Small intestine (tissue), 7 donors: Measurements from ENCODE around the gene OTUD5. TPM values are rescaled to one million over a fixed set of nuclear protein-coding genes. Genes with fewer than 3 reads are reported as not detected.

ENCODE experiments used
- DNase-seq, 2 donors: peaks; one replicate each; pipeline versions ENCODE4 v3.0.0 to v3.0.0-alpha.2; 2013
- FAIRE-seq: peaks from 2 replicates; lab custom pipeline; 2012; peaks lifted over from hg19 to GRCh38; lab: Jason Lieb, UNC
- H3K27ac ChIP-seq, 3 donors: one replicate each; pipeline ENCODE4 v1.5.1; 2013; ENCODE audit warnings: low read length in 2 of 3, mild to moderate bottlenecking in 2 of 3, control low read depth in 1 of 3, inconsistent platforms in 1 of 3, low read depth in 1 of 3, moderate library complexity in 1 of 3
- H3K27me3 ChIP-seq, 3 donors: one replicate each; pipeline ENCODE4 v1.6.1; 2013; ENCODE audit warnings: low read length in 3 of 3, inconsistent platforms in 1 of 3; ENCODE audit not compliant: control insufficient read depth in 3 of 3, insufficient read depth in 3 of 3
- H3K36me3 ChIP-seq, 3 donors: one replicate each; pipeline ENCODE4 v1.6.1; 2013; ENCODE audit warnings: low read length in 3 of 3, inconsistent platforms in 1 of 3, low read depth in 1 of 3, mild to moderate bottlenecking in 1 of 3, moderate library complexity in 1 of 3; ENCODE audit not compliant: control insufficient read depth in 3 of 3, insufficient read depth in 2 of 3
- H3K4me1 ChIP-seq, 3 donors: one replicate each; pipeline ENCODE4 v1.6.1; 2013; ENCODE audit warnings: low read length in 2 of 3, inconsistent platforms in 1 of 3, low read depth in 1 of 3, mild to moderate bottlenecking in 1 of 3, moderate library complexity in 1 of 3; ENCODE audit not compliant: control insufficient read depth in 3 of 3, insufficient read depth in 2 of 3
- H3K4me3 ChIP-seq, 3 donors: one replicate each; pipeline ENCODE4 v1.5.1; 2013; ENCODE audit warnings: low read length in 3 of 3, control low read depth in 1 of 3, inconsistent platforms in 1 of 3, low read depth in 1 of 3, mild to moderate bottlenecking in 1 of 3, moderate library complexity in 1 of 3
- H3K9me3 ChIP-seq, 2 donors: one replicate each; pipeline ENCODE4 v1.6.1; 2013; ENCODE audit warnings: low read depth in 1 of 2, low read length in 1 of 2; ENCODE audit not compliant: control insufficient read depth in 2 of 2, insufficient read depth in 1 of 2
- WGBS, 3 donors: extraction: QIAGEN DNeasy Blood & Tissue Kit; methylation state at CpG; one replicate each; pipeline ENCODE4 v1.1.7; 2013; 5-methylcytosine and 5-hydroxymethylcytosine counted together
- polyA plus RNA-seq, 4 donors: library from polyadenylated mRNA; stranded (reverse) in 3 of 4; unstranded in 1 of 4; fragments of 200-250 nt in 3 of 4; fragments of 120-200 nt in 1 of 4; gene quantifications; one replicate each; pipeline versions ENCODE4 v1.2.1 to v1.2.3, GENCODE V29; 2013
- donor health status: healthy with polysubstance abuse.
- donor health status: control.
- donor health status: control.
- donor health status: Bipolar disorder and iron deficiency.
- donor health status: healthy.

The OTUD5 gene
- polyA plus RNA-seq, 4 donors = 28.3 to 57.5 (median 42.3) TPM

GRCh38 chrX:48958635-48959094 is 1.3 kb upstream of the OTUD5 start:
- Histone ChIP-seq H3K4me1 (peaks cover 0 to 23% (median 6%) of the 10 kb centered on the region in 3 donors), H3K4me3 (peak overlapping the region in 2 of 3 donors; percentile 18 to 46), H3K36me3 (peaks cover 0 to 23% (median 0%) of the 10 kb centered on the region in 3 donors), H3K27ac (peak overlapping the region; percentile 85 to 100 (median 95)), H3K9me3 (no peaks in the 10 kb centered on the region), H3K27me3 (no peaks in the 10 kb centered on the region)
- DNase-seq (peak in 1 of 2 donors; percentile 70), FAIRE-seq (no peak)
- 0 to 40% (median 3%) methylated on average over 21 of the region's 21 CpGs for WGBS, 3 donors

DNA sequence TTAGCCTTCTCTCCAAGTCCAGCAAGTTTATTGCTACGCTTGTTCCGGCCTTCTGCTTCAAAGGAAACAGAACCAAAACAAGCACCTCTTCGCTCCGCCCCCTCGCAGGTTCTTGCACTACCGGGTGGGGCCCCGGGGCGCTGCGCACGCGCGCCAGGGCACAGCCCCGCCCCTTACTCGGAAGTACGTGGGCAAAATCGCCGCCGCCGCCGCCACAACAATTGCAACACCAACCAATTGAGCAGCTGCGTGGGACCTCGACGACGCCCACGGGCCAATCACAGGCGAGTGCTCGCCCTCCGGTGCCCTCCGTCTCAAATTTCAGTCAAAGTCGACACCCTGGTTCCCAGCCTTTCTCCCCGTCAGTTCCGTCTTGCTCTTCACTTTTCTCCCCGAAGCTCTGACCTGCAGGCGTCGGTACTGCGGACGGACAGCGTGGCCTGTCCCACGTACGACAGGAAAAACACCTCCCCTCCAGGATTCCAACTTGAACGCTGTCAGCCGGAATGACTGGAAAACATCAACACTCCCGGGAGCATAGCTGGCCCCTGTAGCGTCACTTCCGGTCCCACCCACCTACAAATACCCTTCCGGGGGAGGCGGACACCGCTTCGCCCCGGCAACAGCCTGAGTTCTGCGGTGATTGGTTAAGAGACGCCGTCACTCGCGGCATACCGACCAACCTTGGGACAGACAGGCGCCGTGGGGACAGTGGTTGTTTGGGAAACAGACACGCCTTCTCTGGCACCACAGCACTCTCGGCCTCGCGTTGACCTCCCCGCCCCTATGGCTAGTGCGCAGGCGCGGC is 624 bp upstream of the OTUD5 start:
- Histone ChIP-seq H3K27ac (peak overlapping the region; percentile 90 to 100 (median 95)), H3K9me3 (no peaks in the 10 kb centered on the region), H3K27me3 (no peaks in the 10 kb centered on the region), H3K36me3 (peaks cover 0 to 29% (median 0%) of the 10 kb centered on the region in 3 donors), H3K4me1 (peaks cover 0 to 23% (median 6%) of the 10 kb centered on the region in 3 donors), H3K4me3 (peak overlapping the region; percentile 46 to 73 (median 57))
- WGBS, 3 donors = 0 to 38% (median 17%) methylated on average over 39 to 66 of the region's 66 CpGs
- peak; percentile 79 for FAIRE-seq
- DNase-seq = peak; percentile 95 to 96

DNA sequence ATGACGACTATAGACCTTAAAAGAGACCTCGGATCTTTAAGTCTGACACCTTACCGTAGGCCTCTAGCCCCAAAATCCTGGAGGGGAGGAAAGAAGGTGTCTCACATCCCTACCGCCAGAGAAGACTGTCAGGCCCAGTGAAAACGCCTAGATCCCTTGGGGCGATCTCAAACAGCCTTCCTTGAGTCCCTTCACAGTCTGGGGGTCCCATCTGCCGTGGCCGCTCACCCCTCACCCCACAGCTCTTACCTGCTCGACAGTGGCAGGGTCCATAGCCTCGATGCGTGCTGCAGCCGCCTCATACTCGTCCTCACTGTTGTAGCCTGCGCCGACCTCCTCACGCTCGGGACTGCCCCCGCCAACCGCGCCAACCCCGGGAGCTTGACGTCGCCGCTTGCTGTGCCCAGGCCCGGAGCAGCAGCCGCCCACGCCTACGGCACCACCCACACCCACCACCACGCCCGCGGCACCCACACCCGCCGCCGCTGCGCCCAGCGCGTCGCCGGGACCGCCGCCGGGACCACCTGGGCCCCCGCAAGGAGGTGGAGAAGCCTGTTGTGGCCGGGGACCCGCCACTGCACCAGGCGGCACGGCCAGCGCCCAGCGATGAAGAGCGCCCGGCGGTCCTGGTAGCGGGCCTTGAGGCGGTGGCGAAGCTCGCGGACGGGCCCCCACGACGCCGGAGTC is 536 bp downstream of the OTUD5 start:
- no peaks in the 10 kb centered on the region for H3K9me3 ChIP-seq
- peak overlapping the region; percentile 46 to 73 (median 57) for H3K4me3 ChIP-seq
- H3K27ac ChIP-seq = peak overlapping the region; percentile 80 to 100 (median 95)
- peaks cover 0 to 29% (median 0%) of the 10 kb centered on the region in 3 donors for H3K36me3 ChIP-seq
- peak in 1 of 2 donors; percentile 34 for DNase-seq
- H3K4me1 ChIP-seq = peaks cover 0 to 16% (median 6%) of the 10 kb centered on the region in 3 donors
- FAIRE-seq = no peak
- 1 to 41% (median 1%) methylated on average over 22 to 61 of the region's 61 CpGs for WGBS, 3 donors
- H3K27me3 ChIP-seq = no peaks in the 10 kb centered on the region

DNA sequence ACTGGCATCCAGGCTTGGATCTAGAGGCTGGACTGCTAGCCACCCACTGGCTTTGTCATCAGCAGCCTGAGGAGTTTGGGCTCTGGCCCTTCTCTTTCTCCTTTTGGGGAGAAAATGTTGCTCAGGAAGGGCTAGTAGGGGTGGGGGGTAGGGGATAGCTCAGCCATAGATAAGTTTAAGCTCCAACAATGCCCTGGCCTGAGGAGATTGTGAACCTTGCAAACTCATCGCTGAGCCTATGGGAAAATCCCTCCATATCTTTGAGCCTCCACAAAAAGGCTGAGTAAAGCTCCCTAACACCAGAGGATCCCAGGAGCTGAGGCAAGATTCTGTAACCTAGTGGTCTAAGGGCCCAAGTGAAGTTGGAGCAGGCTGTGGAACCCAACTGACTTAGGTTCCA is 8.8 kb downstream of the OTUD5 start:
- H3K4me3 ChIP-seq = no peak overlapping the region
- H3K4me1 ChIP-seq = no peaks in the 10 kb centered on the region

DNA sequence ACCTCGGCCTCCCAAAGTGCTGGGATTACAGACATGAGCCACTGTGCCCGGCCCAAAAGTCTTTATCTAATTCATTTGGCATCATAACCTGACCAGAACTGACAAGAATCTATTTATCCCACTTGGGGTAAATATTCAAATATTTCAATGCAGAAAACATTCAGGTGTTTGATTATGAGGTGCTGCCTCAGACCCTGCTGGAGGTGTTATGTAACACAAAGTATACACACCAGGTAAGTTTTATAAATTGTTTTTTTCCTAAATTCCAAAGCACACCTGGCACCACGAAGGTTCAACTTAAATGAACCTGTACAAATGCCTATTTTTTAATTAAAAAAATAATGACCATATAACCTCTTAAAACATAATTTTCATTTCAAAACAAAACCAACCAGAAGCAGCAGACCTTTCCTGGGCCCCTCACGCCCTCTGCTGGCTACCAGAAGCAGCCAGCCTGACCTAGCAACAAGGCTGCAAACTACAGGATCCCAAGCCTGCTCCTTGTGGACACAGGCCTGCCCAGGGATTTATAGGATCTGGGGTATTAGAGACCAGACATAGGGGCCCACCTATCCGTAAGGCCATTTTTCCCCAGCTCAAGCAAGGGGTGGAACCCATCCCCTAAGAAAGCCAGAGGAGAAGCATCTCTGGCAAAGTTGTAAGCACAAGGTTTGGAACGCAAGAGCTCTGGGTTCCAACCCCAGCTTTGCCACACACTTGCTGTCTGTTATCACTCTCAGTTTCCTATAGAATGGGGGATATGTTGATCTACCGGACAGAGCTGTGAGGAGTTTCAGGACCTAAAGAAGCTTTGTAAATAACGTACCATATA is 11.7 kb downstream of the OTUD5 start:
- Histone ChIP-seq H3K4me3 (no peak overlapping the region), H3K27ac (no peak overlapping the region), H3K9me3 (no peaks in the 10 kb centered on the region), H3K36me3 (peaks cover 0 to 28% (median 0%) of the 10 kb centered on the region in 3 donors), H3K4me1 (peaks cover under 1 to 14% (median 2%) of the 10 kb centered on the region in 3 donors), H3K27me3 (no peaks in the 10 kb centered on the region)
- FAIRE-seq (no peak), DNase-seq (peak; percentile 49 to 58)
- 47 to 52% (median 50%) methylated on average over 8 of the region's 8 CpGs for WGBS, 3 donors

More for the DNA sequence above, 8.8 kb downstream of the OTUD5 start:
- Histone ChIP-seq H3K27me3 (no peaks in the 10 kb centered on the region), H3K9me3 (no peaks in the 10 kb centered on the region), H3K36me3 (peaks cover 0 to 32% (median 0%) of the 10 kb centered on the region in 3 donors), H3K27ac (no peak overlapping the region)
- FAIRE-seq (no peak), DNase-seq (no peak)
- 84 to 100% (median 89%) methylated on average over 1 of the region's 1 CpG for WGBS, 3 donors

DNA sequence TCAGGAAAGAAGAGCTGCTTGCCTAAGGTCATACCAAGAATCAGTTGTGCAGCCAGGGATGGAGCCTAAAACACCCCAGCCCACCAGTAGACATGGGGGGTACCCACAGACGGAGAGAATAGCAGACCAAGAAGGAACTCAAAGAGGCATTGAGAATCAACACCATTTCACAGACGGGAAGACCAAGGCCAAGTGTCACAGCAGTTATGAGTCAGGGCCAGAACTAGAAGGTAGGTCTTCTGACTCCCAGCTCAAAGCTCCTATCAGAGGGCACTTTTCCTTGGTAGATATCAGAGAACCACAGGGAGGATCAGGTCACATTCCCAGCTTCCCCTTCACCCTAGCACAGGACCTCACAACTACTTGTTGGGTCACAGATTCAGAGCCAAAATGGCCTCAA is 14.5 kb downstream of the OTUD5 start:
- WGBS, 3 donors = 67 to 87% (median 68%) methylated on average over 2 of the region's 2 CpGs
- Histone ChIP-seq H3K9me3 (no peaks in the 10 kb centered on the region), H3K4me1 (peaks cover 3 to 42% (median 4%) of the 10 kb centered on the region in 3 donors), H3K36me3 (peaks cover 0 to 38% (median 0%) of the 10 kb centered on the region in 3 donors), H3K27ac (peak overlapping the region in 2 of 3 donors; percentile 36 to 85), H3K27me3 (no peaks in the 10 kb centered on the region), H3K4me3 (no peak overlapping the region)
- FAIRE-seq (no peak), DNase-seq (no peak)

DNA sequence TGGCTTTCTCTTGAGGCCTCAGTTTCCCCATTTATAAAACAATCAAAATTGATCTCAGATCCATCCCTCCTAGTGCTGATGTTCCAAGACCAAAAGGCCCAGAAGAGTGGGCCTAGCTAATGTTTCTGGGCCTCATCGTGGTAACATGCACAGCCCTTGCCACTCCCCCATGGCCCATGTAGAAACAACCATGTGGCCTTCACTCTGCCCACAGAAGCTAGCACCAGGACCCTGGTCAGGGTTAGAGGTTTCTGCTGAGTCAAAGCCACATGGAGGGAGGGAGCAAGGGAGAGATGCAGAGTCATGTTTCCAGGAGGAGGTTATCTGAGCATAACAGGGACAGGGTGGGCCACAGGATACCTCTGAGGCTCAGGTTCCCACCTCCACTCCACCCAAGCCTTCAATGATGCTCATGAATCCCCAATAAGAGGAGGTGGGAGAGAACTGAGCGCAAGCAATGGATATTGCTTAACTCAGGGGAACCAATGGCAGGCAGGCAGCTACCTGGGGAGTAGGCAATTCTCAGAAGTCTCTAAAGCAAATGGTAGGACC is 16.9 kb downstream of the OTUD5 start:
- no peak for FAIRE-seq
- Histone ChIP-seq H3K27ac (peak overlapping the region; percentile 38 to 93 (median 85)), H3K4me1 (peaks cover 3 to 58% (median 4%) of the 10 kb centered on the region in 3 donors)

More for the DNA sequence above, 16.9 kb downstream of the OTUD5 start:
- 76 to 84% (median 81%) methylated on average over 2 of the region's 2 CpGs for WGBS, 3 donors
- Histone ChIP-seq H3K27me3 (no peaks in the 10 kb centered on the region), H3K36me3 (peaks cover 0 to 49% (median 3%) of the 10 kb centered on the region in 3 donors), H3K9me3 (no peaks in the 10 kb centered on the region), H3K4me3 (no peak overlapping the region)
- DNase-seq = no peak
